GM18508 (cell line): ENCODE data around the gene MDH2.
"Not testable (repeated sequence)": the region's sequence is repeated elsewhere in the genome, so short reads cannot be mapped to it uniquely, and the experiment has no call there.

ENCODE experiments used
- ATAC-seq: cut with Tn5 transposase; IDR thresholded peaks from one replicate; pipeline ENCODE4 v1.9.1; 2021; ENCODE audit warnings: moderate number of reproducible peaks; ENCODE audit not compliant: insufficient read depth, unreplicated experiment

The MDH2 gene

GRCh38 chr7:76106893-76107292 lies 59.0 kb downstream of the MDH2 start:
- no peak for ATAC-seq

- no peak for ATAC-seq
Observed at GRCh38 chr7:76108540-76109233, 60.8 kb downstream of the MDH2 start.

DNA sequence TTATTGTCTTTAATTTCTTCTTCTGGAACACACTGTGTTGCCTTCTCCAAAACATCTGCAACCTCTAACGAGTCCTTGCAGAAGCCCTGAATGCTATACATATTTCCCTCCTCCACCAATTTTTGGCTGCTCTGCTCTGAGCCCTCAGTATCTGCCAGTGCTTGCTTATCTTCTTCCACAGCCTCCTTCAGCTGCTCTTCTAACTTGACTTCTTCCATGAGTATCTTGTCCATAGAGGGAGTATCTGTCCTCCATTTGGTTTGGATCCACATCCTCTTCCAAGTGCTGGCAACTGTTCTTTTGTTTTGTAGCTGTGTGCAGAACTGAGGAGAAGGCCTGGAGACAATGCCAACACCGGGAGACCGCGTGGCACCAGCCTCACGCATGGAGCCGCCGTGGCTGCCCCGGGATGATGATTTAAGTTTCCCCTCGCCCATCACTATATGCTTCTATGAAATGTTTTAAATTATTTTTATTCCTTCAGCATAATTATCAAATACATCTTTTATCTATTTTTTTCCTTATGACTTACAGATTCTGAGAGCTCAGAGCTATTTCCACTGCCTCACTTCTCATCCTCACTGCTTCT lies 65.2 kb downstream of the MDH2 start:
- ATAC-seq: not testable (repeated sequence)

DNA sequence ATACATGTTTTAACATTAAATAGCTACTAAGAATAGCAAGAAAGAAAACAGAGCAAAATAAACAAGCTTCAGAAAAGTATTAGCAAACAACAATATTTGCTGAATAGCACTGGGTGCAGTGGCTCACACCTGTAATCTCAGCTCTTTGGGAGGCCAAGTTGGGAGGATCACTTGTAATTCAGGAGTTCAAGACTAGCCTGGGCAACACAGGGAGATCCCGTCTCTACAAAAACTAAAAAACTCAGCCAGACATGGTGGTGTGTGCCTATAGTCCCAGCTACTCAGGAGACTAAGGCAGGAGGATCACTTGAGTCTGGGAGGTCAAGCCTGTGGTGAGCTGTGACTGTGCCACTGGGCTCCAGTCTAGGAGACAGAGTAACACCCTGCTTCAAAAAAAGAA lies 66.8 kb downstream of the MDH2 start:
- ATAC-seq: not testable (repeated sequence)
